Measurements from ENCODE around the gene ASIC3.
"Not testable (repeated sequence)": the region's sequence is repeated elsewhere in the genome, so short reads cannot be mapped to it uniquely, and the experiment has no call there.

ASIC3 gene

DNA sequence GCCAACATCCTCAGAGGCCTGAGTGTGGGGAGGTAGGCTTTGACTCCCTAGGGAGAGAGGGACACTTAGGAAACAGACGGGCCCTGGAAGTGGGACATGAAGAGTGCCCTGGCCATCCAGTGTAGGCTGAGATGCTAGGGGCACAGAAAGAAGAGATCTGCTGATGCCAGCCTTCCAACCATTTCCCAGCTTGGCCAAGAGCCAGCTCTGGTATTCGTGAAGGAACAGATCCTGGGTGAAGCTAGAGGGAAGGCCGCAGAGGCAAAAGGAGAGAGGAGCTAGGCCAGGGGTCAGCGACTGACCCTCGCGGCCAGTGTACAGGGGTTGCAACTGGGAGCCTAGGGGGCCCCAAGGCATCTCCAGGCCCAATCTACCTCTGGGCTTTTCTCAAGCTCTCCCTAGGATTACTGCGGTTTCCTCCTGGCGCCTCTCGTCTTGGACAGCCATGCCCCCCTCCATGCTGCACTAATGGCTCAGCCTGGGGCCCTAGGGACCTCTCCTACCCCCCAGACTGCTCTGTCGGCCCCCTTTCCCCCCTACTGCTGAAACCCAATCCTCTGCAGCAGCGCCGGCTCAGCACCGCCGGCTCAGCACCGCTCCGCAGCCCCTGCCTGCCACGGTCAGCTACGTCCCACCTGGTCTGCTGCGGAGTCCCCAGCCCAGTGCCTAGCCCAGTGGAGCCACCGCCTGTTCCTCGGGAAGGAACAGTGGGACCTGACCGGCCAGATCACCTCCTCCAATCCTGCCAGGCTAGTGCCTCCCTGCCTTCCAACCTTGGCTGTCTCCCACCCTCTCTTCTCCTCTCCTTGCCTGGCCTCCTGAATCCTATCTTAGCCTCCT is at the start of gene ASIC3:
Gene ASIC3, plus strand, starts transcription at position 556 of the 840 bp plus-strand sequence. CDS start 355 bp downstream, outside the sequence.
- DNase-seq, result no peak

DNA sequence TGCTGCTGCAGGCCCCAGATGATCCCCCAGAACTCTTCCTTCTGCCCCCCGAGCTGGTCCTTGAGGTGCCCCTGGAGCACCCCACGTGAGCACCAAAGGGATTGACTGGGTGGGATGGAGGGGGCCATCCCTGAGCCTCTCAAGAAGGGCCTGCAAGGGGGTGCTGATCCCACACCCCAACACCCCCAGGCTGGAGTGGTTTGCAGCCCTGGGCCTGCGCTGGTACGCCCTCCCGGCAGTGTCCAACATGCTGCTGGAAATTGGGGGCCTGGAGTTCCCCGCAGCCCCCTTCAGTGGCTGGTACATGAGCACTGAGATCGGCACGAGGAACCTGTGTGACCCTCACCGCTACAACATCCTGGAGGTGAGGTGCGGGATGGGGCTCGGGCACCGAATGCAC is 49.3 kb upstream of the ASIC3 start:
- DNase-seq, result no peak

DNA sequence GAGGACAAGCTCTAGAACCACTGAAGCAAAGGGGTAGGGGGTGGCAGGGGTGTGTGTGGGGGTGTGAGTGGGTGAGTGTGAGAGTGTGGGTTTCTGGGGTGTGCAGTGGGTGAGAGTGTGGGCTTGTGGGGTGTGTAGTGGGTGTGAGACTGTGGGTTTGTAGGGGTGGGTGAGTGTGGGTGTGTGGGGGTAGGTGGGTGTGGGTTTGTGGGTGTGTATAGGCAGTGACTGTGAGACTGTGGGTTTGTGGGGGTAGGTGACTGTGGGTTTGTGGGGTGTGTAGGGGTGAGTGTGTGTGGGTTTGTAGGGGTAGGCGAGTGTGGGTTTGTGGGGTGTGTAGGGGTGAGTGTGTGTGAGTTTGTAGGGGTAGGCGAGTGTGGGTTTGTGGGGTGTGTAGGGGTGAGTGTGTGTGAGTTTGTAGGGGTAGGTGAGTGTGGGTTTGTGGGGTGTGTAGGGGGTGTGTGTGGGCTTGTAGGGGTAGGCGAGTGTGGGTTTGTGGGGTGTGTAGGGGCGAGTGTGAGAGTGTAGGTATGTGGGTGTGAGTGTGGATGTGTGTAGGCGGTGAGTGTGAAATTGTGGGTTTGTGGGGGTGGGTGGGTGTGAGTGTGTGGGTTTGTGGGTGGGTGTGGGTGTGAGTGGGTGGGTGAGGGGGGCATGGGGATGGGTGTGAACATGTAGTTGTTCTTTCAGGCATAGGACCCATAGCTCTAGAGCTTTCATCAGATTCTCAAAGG is 48.7 kb upstream of the ASIC3 start:
- no peak for DNase-seq

DNA sequence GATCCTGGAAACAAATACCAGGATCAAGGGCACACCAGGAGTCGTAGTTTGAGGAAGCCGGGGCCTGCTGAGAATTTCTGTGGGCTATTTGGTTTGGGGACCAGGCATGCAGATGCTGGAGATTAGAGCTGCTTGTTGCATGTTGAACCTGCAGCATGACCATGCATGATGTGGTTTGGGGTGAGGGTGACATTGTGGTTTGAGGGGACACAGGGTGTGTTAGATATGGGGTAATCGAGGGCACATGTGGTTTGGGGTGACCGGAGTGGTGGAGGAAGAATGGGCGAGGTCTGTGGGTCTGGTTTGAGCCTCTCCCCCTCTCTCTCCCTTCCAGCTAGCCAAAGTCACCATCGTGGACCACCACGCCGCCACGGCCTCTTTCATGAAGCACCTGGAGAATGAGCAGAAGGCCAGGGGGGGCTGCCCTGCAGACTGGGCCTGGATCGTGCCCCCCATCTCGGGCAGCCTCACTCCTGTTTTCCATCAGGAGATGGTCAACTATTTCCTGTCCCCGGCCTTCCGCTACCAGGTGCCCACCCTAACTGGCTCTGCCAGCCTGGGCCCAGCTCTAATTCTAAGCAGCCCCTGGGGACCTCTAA is 47.3 kb upstream of the ASIC3 start:
- no peak for DNase-seq

DNA sequence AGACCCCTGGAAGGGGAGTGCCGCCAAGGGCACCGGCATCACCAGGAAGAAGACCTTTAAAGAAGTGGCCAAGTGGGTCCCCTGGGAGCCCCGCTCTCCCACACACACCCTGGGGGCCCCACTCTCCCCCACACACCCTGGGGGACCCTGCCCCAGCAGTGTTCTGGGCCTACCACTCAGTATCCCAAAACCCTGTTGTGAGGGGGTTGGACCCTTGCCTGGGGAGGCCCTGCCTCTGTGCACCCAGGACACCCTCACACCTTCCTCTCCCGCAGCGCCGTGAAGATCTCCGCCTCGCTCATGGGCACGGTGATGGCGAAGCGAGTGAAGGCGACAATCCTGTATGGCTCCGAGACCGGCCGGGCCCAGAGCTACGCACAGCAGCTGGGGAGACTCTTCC is 46.8 kb upstream of the ASIC3 start:
- DNase-seq, result no peak

DNA sequence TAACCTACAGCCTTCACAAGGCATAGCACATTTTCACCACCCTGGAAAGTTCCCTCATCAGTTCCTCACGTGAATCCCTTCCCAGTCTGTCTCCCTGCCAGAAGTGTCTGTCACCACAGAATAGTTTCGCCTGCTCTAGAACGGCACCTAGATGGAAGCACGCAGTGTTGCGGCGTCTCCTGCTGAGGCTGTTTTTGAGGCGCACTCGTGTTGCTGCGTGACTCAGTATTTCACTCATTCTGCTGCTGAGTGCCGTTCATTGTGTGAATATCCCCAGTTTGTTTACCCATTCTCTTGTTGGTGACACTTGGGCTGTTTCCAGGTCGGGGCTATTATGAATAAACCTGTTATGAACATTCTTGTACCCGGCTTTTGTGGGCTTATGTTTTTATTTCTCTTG is 44.8 kb upstream of the ASIC3 start:
- DNase-seq, result no peak

DNA sequence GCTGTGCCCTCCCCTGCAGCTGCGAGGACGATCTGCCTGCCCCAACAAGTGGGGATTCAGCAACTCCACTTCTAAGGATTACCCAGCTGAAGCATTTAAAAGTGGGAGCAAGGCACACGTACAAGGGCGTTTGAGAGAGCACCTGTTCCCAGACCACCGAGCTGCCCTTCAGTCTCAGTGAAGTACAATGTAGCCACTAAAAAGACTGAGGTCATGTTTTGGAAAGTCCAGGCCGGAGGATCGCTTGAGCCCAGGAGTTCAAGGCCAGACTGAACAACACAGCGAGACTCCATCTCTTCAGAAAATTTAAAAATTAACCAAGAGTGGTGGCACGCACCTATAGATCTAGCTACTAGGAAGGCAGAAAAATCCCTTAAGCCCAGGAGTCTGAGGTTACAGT is 42.8 kb upstream of the ASIC3 start:
- no peak for DNase-seq

DNA sequence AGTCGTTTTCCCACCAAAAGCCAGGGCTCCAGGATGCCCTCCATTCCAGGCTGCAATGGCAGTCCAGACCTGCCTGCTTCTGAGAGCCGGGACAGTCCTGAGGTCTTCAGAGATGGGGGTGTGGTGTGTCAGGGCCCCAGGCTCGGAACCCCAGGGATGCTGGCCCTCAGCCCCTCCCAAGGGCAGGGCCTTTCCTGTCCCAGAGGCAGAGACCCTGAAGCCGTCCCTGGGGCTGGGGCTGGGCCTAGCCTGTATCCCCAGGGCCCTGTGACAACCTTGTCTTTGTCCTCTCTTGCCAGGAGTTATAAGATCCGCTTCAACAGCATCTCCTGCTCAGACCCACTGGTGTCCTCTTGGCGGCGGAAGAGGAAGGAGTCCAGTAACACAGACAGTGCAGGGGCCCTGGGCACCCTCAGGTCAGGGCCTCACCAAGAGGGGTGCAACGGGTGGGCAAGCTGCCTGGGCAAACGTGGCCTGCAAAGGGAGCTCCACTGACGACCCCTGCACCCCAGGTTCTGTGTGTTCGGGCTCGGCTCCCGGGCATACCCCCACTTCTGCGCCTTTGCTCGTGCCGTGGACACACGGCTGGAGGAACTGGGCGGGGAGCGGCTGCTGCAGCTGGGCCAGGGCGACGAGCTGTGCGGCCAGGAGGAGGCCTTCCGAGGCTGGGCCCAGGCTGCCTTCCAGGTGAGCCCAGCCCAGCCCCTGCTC is 41.6 kb upstream of the ASIC3 start:
- DNase-seq, result no peak

DNA sequence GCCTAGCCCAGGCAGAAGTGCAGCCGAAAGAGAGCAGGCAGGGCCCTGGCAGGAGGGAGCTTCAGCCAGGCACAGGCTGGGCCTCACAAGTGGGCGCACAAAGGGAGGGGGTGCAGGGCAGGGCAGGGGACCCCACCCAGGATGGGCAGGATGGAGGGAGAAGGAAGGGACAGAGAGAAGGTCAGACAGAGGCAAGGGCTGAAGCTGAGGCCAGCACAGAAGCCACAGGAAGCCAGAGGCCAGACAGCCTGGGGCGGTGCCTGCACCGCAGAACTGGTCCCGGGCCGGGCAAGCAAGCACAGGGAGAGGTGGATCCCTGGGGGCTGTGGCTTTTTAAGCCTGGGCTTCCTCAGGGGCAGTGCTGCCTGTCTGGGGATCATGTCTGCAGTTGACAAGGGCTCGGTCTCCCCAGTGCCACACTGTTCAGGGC is 40.8 kb upstream of the ASIC3 start:
- no peak for DNase-seq

DNA sequence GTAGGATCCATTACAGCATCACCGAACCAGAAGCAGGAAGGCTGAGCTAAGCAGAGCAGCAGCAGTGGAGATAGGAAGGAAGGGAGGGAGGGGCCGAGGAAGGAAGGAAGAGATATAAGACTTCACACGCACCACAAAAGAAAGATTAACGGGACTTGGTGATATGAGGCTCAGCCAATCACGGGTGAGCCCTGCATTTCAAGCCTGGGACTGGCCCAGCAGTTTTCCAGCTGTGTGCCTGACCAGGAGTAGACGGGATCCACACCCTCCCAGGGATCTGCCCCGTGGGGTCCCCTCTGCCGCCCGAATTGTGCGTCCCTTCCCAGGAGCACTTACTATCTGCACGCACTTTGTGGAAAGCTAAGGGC is 40.2 kb upstream of the ASIC3 start:
- DNase-seq, result peak; percentile 64

DNA sequence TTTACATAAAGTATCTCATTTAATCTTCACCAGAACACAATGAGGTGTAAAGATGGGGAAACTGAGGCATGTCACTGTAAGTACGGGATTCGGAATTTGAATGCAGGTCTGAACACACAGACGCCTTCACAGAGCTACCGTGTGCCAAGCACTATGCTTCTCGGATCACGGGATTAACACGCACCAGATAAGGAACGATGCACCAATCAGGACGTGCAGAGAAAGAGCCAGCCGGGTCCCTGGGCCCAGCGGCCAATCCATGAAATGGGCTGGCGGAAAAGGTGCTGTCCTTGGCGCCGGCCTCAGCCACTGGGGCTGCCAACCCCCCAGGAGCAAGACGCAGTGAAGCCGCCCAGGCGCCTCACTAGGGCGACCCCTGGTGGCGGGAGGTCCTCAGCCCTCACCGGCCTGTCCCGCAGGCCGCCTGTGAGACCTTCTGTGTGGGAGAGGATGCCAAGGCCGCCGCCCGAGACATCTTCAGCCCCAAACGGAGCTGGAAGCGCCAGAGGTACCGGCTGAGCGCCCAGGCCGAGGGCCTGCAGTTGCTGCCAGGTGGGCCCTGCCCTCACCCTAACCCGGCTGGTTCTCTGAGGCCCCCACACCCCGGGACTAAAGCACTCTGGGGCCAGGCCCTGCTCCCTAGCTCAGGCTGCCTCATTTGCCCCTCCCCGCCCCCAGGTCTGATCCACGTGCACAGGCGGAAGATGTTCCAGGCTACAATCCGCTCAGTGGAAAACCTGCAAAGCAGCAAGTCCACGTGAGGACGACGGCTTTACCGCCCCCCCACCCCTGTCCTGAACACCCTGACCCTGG is 39.6 kb upstream of the ASIC3 start:
- peak; percentile 95 for DNase-seq

DNA sequence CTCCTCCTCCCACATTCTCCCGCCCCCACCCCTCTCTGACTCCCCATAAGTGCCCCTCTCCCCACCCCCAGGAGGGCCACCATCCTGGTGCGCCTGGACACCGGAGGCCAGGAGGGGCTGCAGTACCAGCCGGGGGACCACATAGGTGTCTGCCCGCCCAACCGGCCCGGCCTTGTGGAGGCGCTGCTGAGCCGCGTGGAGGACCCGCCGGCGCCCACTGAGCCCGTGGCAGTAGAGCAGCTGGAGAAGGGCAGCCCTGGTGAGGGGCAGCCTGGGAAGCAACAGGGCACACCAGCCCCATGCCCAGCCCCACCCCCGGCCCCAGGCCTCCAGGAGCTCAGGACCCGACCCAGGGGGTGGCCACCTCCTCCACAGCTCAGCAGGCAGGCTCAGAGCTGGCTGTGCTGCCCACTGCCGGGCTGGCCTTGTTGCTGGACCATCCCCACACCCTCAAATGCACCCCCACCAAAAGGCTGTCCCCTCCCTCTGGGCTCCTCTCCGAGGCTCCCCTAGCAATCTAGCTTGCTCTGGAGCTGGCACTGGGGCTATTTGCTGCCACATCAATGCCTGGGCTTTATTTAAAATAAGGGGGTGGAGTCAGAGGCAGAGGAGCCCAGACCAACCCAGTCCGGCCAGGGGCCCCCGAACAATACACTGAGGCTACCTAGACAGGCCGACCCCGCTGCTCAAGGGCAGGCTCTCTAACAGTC is 38.8 kb upstream of the ASIC3 start:
- peak; percentile 38 for DNase-seq

DNA sequence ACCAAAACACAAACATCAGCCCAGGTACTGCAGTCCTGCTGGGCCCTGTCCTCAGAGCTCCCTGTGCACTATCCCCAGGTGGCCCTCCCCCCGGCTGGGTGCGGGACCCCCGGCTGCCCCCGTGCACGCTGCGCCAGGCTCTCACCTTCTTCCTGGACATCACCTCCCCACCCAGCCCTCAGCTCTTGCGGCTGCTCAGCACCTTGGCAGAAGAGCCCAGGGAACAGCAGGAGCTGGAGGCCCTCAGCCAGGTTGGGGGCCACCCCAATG is 38.4 kb upstream of the ASIC3 start:
- DNase-seq, result no peak

DNA sequence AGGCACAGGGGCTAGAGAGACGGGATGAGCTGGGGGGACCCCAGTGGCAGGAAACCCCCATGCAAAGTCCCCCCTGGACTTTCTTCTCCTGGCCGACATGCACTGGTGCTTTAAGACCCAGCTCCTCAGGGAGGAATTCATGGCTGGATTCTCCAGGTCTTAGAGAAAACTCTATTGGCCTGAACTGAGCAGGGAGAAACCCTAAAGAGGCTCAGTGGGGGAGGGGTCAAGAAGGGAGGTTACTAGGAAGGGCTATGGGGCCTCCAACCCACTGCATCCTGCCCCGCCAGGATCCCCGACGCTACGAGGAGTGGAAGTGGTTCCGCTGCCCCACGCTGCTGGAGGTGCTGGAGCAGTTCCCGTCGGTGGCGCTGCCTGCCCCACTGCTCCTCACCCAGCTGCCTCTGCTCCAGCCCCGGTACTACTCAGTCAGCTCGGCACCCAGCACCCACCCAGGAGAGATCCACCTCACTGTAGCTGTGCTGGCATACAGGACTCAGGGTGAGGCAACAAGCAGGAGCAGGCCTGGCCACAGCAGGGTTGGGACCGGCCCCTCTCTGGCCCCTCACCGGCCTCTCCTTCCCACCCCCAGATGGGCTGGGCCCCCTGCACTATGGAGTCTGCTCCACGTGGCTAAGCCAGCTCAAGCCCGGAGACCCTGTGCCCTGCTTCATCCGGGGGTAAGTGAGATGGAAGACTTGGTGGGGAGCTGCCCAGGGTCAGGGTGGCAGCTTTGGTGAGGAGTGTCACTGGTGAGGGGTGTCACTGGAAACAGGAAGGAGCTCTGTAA is 37.8 kb upstream of the ASIC3 start:
- DNase-seq, result peak; percentile 61

DNA sequence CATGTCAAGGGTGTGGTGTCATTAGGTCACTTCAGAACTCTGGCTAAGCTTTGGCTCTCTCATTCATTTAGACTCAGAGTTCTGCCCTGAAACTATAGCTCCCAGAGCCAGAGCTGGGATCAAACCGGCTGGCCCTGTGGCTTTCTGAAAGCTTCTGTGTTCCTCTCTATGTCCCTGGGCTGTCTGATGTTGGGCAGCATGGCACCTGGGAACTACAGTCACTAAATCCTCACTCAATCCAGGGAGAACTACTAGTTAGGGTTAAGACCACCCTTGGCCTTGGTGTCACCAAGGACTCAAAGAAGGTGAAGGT is 37.3 kb upstream of the ASIC3 start:
- no peak for DNase-seq

DNA sequence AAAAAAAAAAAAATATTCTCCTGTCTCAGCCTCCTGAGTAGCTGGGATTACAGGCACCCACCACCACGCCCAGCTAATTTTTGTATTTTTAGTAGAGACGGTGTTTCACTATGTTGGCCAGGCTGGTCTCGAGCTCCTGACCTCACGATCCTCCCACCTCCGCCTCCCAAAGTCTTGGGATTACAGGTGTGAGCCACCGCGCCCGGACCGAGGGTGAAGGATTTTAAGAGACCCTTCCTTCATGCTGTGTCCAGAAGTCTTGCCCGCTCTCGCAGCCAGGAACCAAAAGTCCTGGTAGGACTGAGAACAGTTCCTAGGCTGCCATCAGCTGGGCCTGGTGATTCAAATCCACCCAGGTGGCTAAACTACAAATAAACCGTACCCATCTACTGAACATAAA is 36.7 kb upstream of the ASIC3 start:
- not testable (repeated sequence) for DNase-seq

DNA sequence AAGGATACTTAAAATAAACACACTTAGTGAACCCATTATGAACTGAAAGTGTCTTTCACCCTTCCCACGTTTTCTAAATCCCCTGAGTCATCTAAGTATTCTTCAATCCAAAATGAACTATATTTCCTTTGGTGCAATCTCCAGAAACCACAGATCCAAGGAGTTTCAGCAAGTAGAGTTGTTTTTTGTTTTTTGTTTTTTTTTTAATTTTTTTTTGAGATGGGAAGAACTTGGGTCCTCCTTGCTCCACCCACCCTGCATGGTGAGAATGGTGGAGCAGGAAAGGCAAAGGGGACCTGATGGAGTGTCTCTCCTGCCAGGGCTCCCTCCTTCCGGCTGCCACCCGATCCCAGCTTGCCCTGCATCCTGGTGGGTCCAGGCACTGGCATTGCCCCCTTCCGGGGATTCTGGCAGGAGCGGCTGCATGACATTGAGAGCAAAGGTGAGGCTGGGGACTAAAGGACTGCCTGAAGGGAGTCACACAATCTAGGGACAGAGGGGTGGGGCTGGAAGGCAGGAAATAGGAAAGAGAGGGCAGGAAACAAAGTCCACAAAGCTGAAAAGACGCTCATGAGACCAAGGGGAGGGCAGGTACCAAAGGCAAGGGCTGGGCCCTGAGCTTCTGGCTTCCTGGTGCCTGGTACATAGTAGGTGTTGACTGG is 36.2 kb upstream of the ASIC3 start:
- no peak for DNase-seq

DNA sequence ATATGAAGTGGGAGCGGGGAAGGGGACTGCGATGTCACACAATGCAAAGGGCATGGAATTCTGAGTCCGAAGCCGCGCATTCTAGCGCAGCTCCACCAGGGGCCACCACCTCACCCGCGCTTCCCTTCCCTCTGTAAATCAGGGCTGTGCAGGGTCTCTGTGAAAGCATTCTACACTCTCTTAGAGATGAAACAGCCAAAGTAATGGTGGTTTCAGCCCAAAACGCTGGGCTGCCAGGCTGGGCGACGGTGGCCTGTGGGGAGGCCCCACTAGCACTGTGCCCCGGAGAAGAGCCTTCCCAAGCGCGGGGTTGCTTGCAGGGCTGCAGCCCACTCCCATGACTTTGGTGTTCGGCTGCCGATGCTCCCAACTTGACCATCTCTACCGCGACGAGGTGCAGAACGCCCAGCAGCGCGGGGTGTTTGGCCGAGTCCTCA is 35.4 kb upstream of the ASIC3 start:
- DNase-seq, result peak; percentile 27

DNA sequence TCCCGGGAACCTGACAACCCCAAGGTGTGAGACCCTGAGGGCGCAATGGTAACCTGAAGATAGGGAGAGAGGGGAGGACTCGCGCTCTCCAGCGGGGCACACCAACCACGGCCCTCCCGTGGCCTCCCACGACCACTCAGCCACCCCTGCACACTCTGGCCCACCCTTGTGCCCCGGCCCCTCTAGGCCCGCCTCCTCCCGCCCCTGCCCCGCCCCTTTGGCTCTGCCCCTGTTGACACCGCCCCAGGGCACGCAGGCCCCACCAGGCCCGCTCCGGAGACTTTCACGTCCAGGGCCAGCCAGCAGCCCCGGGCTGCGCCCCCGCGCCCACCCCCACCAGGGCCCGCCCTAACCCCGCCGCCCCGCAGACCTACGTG is 35.0 kb upstream of the ASIC3 start:
- DNase-seq, result no peak

DNA sequence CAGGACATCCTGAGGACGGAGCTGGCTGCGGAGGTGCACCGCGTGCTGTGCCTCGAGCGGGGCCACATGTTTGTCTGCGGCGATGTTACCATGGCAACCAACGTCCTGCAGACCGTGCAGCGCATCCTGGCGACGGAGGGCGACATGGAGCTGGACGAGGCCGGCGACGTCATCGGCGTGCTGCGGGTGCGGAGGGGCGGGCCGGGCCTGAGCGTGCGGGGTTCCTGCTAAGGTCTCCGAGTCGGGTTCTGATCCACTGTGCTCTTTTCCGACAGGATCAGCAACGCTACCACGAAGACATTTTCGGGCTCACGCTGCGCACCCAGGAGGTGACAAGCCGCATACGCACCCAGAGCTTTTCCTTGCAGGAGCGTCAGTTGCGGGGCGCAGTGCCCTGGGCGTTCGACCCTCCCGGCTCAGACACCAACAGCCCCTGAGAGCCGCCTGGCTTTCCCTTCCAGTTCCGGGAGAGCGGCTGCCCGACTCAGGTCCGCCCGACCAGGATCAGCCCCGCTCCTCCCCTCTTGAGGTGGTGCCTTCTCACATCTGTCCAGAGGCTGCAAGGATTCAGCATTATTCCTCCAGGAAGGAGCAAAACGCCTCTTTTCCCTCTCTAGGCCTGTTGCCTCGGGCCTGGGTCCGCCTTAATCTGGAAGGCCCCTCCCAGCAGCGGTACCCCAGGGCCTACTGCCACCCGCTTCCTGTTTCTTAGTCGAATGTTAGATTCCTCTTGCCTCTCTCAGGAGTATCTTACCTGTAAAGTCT is 34.4 kb upstream of the ASIC3 start:
- peak; percentile 94 for DNase-seq

Measured in activated CD4-positive, alpha-beta T cell treated with anti-CD3 and anti-CD28 coated beads, Interleukin-2, Interleukin-6, amounts not matched to agents 100 ng/mL and 50 ng/mL, durations not matched to agents 16 hours and 8 hours (primary cell).